NCI-H2171 treated with DMSO at 0.1 percent for 48 hours (cell line): ENCODE measurements around the gene STK17A.
"Not testable (repeated sequence)": the region's sequence is repeated elsewhere in the genome, so short reads cannot be mapped to it uniquely, and the experiment has no call there.

Source experiments
- DNase-seq: peaks from one replicate; lab custom pipeline; 2025; lab: John Stamatoyannopoulos, UW

The STK17A gene

DNA sequence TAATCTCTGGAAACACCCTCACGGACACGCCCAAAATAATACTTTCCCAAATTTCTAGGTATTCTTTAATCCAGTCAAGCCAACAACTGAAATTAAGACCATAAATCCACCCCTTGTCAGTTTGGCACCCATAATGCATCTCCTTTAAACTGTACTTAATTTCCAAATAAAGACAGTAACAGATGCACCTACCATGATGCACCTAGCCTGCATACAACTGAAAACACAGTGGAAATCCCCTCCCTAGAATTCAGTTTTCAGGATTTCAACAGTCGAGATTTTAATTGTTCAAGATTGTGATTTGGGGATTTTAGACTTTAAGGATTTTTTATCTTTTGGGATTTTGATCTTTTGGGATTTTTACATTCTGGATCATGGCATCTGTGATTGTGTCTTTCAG, 17.1 kb downstream of the STK17A start:
- no peak for DNase-seq

DNA sequence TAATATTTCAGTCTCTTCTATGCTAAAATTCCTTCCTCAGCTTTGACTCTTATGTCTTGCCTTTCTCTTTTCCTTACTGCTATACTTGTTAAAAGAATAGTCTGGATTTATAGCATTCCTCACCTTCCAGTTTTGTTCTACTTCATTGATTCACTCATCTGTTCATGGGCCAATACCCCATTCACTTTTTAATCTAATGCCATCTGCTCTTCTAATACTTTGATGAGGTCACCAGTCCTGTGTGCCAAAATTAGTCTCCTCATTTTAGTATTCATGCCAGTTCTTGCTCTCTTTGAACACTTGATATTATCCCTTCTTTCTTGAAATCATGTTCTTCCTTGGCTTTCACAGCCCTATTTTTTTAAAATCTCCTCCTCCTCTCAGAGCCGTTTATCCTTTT, 19.3 kb downstream of the STK17A start:
- DNase-seq = peak; percentile 86

GRCh38 chr7:43604251-43604650, 21.3 kb downstream of the STK17A start:
- no peak for DNase-seq

DNA sequence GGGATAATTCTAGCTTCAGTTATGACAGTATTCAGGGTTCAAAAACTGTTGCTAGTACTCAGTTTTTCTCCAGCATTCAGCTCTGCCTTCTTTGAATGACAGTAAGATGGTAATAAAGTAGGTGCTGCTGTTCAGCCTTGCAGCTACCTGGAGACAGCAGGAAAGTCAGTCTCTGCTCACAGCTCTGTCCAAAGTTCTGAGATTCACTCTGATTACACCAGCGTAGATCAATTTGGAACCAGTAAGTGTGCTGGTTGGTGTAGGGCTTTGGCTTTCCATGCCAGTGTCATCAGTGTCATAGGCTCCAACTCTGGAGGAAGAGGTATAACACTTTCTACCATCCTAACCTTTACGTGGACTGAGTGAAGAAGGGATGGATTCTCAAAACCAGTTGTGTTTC, 26.2 kb downstream of the STK17A start:
- no peak for DNase-seq

DNA sequence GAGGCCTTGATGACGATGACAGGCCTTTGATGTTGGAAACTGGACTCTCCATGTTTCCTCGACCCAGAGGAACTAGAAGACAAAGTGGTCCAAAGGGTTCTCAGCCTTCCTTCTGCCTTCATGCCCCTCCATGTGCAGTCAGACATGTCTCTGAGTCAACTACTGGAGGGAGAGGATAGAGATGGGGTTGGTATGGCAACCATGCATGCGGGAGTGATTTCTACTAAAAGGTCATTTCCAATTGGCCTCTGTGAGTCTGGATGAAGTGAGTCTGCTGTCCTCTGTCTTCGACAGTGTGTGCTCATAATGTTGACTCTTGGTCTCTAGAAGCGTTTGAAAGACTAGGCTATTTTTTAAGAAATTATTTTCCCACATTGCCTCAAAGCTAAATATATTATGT, 29.2 kb downstream of the STK17A start:
- DNase-seq = no peak

- no peak for DNase-seq
These were observed 30.0 kb downstream of the STK17A start for GRCh38 chr7:43612599-43613589.

DNA sequence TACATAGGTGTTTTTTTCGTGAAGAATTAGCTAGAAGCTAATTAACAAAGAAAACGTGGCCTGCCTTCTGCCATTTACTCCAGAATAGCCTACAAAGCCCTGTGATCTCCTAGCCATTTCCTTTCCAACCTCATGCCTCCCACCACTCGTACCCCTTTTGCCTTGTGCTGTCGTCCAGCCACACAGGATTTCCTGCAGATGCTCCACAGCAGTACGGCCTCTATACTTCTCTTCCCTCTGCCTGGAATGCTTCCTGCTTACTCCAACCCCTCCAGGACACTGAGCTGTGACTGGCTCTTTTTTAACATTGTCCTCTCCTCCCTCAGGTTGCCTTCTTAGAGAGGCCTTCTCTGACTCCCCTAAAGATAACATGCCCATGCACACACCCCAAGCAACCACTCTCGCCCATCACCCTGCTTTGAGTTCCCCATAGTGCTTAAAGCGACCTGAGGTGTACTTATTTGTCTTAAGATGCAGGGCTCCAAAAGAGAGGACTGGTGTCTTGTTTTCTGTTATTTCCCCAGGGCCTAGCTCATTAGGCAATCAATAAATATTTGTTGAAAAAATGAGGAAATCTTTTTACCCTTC, 32.7 kb downstream of the STK17A start:
- no peak for DNase-seq

DNA sequence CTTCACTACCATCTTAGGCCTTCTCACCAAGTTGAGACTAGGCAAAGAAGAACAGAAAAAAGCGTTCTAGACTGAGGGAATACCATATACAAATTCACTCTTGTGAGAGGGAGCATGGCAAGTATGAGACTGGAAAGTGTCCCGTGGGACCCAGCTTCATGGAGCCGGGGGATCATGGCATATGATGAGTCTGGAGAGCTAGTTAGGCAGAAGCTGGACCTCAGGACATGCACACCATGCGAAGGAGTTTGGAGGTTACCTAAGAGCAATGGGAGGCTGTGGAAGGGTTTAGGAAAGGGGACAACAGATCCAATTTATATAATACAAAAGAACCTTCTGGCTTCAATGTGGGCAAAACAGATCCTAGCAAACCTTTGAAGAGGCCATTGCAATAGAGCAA, 34.1 kb downstream of the STK17A start:
- DNase-seq = no peak

GRCh38 chr7:43618073-43618472, 35.2 kb downstream of the STK17A start:
- DNase-seq = no peak

DNA sequence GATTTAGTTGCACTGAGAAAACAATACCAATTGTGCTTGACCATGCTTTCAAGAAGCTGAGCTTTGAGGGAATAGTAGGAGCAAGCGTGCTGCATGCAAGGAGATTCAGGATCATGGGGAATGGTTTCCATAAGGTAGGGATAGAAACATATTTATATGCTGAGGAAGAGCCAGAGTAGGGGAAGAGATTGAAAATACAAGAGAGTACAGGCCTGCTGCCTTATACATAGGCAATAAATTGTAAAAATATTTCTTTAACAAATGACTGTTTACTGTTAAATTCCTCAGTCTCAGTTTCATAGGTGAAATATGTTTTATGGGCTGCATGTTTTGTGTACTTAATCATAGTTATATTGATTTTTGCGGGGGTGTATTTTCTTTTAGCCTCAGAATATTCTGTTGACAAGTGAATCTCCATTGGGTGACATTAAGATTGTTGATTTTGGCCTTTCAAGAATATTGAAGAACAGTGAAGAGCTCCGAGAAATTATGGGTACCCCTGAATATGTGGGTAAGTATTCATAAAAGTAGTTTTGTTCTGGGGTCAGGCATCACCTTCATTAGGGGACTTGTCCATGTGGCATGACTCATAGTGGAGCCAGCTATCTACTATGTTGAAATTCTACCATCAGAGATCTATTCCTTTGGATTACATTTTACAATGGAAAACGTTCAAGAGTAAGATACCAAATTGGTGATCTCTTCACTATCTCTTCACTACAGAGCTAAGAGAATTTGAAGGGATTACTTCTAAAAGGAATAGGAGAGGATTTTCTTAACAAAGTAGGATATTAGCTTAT, 36.5 kb downstream of the STK17A start:
- no peak for DNase-seq

DNA sequence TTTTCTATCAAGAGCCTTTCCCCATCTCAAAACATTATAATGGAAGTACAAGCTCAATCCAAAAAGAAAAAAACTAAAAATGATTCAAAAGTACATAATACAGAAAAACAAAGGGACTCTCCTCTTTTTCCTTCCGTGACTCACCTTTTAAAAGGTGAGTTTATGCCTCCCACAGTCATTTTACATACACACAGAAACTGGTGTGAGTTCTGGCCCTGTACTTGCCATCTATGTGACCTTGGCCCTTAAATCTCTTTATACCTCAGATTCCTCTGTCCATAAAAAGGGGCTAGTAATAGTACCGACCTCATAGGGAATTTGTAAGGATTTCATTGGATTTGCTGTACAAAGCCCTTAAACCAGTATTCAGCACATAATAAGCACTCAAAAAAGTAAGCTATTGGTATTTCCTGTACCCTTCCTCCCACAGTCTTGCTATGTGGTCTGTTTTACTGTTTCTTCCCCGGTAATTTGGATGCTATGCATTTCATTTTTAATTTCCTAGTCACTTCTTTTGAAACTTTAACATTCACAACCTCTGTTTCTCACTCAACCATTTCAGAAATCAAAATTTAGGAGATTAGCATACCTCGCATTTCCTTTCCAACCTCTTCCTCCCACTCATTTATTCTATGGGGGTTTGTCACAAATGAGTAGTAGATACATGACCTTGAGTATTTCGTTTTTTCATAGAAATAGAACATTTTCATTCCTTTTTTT, 39.0 kb downstream of the STK17A start:
- DNase-seq = no peak

- DNase-seq = no peak
These were observed 41.2 kb downstream of the STK17A start for GRCh38 chr7:43624156-43624555.

DNA sequence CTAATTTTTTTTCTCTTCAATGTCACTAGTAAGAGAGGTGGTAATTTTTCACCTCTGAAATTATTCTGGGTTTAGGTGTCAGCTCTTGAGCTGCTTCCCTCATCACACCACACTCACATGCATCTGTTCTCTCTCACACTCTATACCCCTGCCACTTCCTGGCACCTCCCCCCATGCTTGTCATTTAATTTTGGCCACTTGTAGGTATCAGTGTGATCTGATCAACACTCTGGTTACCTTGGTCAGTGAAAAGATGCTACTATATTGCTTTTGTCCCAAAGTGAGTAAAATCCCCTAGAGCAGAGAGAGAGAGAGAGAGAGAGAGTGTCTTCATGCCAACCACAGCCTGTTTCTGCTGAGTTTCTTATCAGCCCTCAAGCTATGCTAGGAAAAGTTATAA, 42.5 kb downstream of the STK17A start:
- peak; percentile 15 for DNase-seq

DNA sequence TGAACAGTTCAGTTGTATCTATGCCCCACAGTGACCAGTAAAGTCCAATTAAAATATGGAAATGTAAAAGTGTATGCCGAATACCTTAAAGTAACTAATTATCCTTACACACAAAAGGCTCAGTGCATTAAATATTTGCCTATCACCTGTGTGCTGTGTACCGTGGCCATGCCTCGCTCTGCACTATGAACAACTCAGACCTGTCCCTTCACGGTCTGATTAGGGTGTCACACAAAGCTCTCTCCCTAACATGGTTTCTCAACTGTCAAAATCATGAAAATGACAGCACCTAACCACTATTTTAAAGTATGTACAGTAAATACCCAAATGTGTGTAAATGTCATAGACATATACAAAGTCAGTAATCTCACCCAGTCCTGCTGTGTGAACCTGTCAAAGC, 43.1 kb downstream of the STK17A start:
- no peak for DNase-seq

- no peak for DNase-seq
These were observed 43.8 kb downstream of the STK17A start for GRCh38 chr7:43626695-43627094.

- not testable (repeated sequence) for DNase-seq
These were observed 44.9 kb downstream of the STK17A start for GRCh38 chr7:43627798-43628197.

- DNase-seq = no peak
These were observed 45.5 kb downstream of the STK17A start for GRCh38 chr7:43628431-43628830.

- no peak for DNase-seq
These were observed 46.9 kb downstream of the STK17A start for GRCh38 chr7:43629857-43630256.

DNA sequence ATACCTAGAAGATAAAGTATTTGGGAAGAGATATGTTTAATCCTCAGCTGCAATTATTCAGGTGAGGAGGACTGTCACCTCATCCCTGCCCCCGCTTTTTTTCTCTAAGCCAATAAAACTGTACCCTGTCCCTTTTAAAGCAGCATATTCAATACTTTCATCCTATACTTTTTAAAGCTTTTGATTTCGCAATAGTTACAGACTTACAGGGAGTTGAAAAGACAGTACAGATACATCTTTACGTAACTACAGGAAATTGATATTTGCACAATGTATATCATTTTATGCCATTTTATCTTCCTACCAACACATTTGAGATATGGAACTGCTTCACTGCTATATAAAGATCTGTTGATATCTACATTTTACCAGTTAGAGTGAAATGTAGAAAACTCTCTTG, 47.6 kb downstream of the STK17A start:
- no peak for DNase-seq

DNA sequence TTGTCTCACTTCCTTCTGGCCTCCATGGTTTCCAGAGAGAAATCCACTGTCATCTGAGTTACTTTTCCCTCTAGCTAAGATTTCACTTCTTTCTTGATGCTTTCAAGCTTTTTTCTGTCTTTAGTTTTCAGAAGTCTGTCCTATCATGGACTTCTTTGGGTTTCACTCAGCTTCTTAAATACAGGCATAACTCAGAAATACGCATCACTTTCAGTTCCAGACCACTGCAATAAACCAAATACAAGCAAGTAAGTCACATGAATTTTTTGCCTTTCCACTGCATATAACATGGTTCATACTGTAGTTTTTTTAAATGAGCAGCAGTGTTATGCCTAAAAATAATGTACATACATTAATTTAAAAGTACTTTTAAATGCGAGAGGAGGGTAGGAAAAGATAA, 48.7 kb downstream of the STK17A start:
- no peak for DNase-seq

- no peak for DNase-seq
These were observed 49.8 kb downstream of the STK17A start for GRCh38 chr7:43632746-43633145.

- DNase-seq = no peak
These were observed 51.5 kb downstream of the STK17A start for GRCh38 chr7:43634384-43634783.
